ENCODE measurements around the gene PDE7B. TPM values are rescaled to one million over a fixed set of nuclear protein-coding genes. Genes with fewer than 3 reads are reported as not detected.

PDE7B gene
- total and polyA plus RNA-seq, 10 donors = 0.54 to 4.6 (median 1.5) TPM

GRCh38 chr6:135888818-135889217 is 37.3 kb downstream of the PDE7B start:
- intact Hi-C loops (cut with DNase I; ENCODE audit: low total_unique reads) = no loop called here
- H3K36me3 ChIP-seq = no peaks in the 10 kb centered on the region
- H3K4me1 ChIP-seq = no peaks in the 10 kb centered on the region
- TF ChIP-seq CTCF (IDR thresholded peaks at IDR 0.05 in 8 of 11, conservative IDR thresholded peaks at IDR 0.05 in 3 of 11) (no peak), POLR2A (IDR thresholded peaks at IDR 0.05) (no peak), POLR2AphosphoS5 (IDR thresholded peaks at IDR 0.05) (no peak)
- no peak overlapping the region for H3K27ac ChIP-seq
- no peaks in the 10 kb centered on the region for H3K27me3 ChIP-seq (replicated peaks in 1 of 7)
- DNase-seq = no peak
- H3K4me3 ChIP-seq = no peak overlapping the region
- H3K9me3 ChIP-seq = no peaks in the 10 kb centered on the region

GRCh38 chr6:135890876-135891275 is 39.4 kb downstream of the PDE7B start:
- H3K4me1 ChIP-seq = no peaks in the 10 kb centered on the region
- WGBS, 5 donors = 91 to 93% (median 91%) methylated on average over 5 of the region's 5 CpGs
- no peak for DNase-seq
- H3K27ac ChIP-seq = no peak overlapping the region
- intact Hi-C loops (cut with DNase I; ENCODE audit: low total_unique reads) = no loop called here
- H3K9me3 ChIP-seq = no peaks in the 10 kb centered on the region
- no peaks in the 10 kb centered on the region for H3K36me3 ChIP-seq
- H3K27me3 ChIP-seq (replicated peaks in 1 of 7) = no peaks in the 10 kb centered on the region
- H3K4me3 ChIP-seq = no peak overlapping the region
- no peak for TF ChIP-seq POLR2A (IDR thresholded peaks at IDR 0.05)
- TF ChIP-seq CTCF (IDR thresholded peaks at IDR 0.05 in 8 of 11, conservative IDR thresholded peaks at IDR 0.05 in 3 of 11) = no peak
- no peak for TF ChIP-seq POLR2AphosphoS5 (IDR thresholded peaks at IDR 0.05)

- H3K36me3 ChIP-seq = no peaks in the 10 kb centered on the region
- intact Hi-C loops (cut with DNase I; ENCODE audit: low total_unique reads) = no loop called here
- no peak overlapping the region for H3K27ac ChIP-seq
- H3K4me3 ChIP-seq = no peak overlapping the region
- H3K9me3 ChIP-seq = no peaks in the 10 kb centered on the region
- H3K27me3 ChIP-seq (replicated peaks in 1 of 7) = no peaks in the 10 kb centered on the region
- TF ChIP-seq CTCF (IDR thresholded peaks at IDR 0.05 in 8 of 11, conservative IDR thresholded peaks at IDR 0.05 in 3 of 11) (no peak), POLR2A (IDR thresholded peaks at IDR 0.05) (no peak), POLR2AphosphoS5 (IDR thresholded peaks at IDR 0.05) (no peak)
- DNase-seq = no peak
- no peaks in the 10 kb centered on the region for H3K4me1 ChIP-seq
Measured at GRCh38 chr6:135891710-135892109, 40.2 kb downstream of the PDE7B start.

- H3K9me3 ChIP-seq = peaks cover 0 to 4% (median 0%) of the 10 kb centered on the region in 8 donors
- H3K27me3 ChIP-seq (replicated peaks in 1 of 7) = no peaks in the 10 kb centered on the region
- TF ChIP-seq POLR2AphosphoS5 (IDR thresholded peaks at IDR 0.05) (no peak), CTCF (IDR thresholded peaks at IDR 0.05 in 8 of 11, conservative IDR thresholded peaks at IDR 0.05 in 3 of 11) (no peak), POLR2A (IDR thresholded peaks at IDR 0.05) (no peak)
- no peak overlapping the region for H3K4me3 ChIP-seq
- no peak for DNase-seq
- H3K36me3 ChIP-seq = no peaks in the 10 kb centered on the region
- intact Hi-C loops (cut with DNase I; ENCODE audit: low total_unique reads) = no loop called here
- H3K27ac ChIP-seq = no peak overlapping the region
- WGBS, 5 donors = 86 to 93% (median 92%) methylated on average over 8 of the region's 8 CpGs
- peaks cover 0 to 3% (median 0%) of the 10 kb centered on the region in 6 donors for H3K4me1 ChIP-seq
Measured at GRCh38 chr6:135895231-135895911, 43.9 kb downstream of the PDE7B start.
